Measurements from ENCODE around the gene DNAJB9.
"Not testable (repeated sequence)": the region's sequence is repeated elsewhere in the genome, so short reads cannot be mapped to it uniquely, and the experiment has no call there.

Gene DNAJB9

GRCh38 chr7:108537229-108537628 is 32.4 kb upstream of the DNAJB9 start (continued):
- TF ChIP-seq, protein P1, sequence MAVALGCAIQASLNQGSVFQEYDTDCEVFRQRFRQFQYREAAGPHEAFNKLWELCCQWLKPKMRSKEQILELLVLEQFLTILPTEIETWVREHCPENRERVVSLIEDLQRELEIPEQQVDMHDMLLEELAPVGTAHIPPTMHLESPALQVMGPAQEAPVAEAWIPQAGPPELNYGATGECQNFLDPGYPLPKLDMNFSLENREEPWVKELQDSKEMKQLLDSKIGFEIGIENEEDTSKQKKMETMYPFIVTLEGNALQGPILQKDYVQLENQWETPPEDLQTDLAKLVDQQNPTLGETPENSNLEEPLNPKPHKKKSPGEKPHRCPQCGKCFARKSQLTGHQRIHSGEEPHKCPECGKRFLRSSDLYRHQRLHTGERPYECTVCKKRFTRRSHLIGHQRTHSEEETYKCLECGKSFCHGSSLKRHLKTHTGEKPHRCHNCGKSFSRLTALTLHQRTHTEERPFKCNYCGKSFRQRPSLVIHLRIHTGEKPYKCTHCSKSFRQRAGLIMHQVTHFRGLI (tag by site-specific recombination; IDR thresholded peaks at IDR 0.05), result no peak
- no peak for TF ChIP-seq CTCF (tag by site-specific recombination; IDR thresholded peaks at IDR 0.05)
- no peak for TF ChIP-seq ZIC2 (tag by site-specific recombination; IDR thresholded peaks at IDR 0.05)
- TF ChIP-seq, protein P2, sequence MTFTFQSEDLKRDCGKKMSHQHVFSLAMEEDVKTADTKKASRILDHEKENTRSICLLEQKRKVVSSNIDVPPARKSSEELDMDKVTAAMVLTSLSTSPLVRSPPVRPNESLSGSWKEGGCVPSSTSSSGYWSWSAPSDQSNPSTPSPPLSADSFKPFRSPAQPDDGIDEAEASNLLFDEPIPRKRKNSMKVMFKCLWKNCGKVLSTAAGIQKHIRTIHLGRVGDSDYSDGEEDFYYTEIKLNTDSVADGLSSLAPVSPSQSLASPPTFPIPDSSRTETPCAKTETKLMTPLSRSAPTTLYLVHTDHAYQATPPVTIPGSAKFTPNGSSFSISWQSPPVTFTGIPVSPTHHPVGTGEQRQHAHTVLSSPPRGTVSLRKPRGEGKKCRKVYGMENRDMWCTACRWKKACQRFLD (tag by site-specific recombination; IDR thresholded peaks at IDR 0.05), result no peak
- TF ChIP-seq, protein P3, sequence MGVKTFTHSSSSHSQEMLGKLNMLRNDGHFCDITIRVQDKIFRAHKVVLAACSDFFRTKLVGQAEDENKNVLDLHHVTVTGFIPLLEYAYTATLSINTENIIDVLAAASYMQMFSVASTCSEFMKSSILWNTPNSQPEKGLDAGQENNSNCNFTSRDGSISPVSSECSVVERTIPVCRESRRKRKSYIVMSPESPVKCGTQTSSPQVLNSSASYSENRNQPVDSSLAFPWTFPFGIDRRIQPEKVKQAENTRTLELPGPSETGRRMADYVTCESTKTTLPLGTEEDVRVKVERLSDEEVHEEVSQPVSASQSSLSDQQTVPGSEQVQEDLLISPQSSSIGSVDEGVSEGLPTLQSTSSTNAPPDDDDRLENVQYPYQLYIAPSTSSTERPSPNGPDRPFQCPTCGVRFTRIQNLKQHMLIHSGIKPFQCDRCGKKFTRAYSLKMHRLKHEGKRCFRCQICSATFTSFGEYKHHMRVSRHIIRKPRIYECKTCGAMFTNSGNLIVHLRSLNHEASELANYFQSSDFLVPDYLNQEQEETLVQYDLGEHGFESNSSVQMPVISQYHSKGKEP (tag by site-specific recombination; IDR thresholded peaks at IDR 0.05), result no peak
- TF ChIP-seq, protein P4, sequence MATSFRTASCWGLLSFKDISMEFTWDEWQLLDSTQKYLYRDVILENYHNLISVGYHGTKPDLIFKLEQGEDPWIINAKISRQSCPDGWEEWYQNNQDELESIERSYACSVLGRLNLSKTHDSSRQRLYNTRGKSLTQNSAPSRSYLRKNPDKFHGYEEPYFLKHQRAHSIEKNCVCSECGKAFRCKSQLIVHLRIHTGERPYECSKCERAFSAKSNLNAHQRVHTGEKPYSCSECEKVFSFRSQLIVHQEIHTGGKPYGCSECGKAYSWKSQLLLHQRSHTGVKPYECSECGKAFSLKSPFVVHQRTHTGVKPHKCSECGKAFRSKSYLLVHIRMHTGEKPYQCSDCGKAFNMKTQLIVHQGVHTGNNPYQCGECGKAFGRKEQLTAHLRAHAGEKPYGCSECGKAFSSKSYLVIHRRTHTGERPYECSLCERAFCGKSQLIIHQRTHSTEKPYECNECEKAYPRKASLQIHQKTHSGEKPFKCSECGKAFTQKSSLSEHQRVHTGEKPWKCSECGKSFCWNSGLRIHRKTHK (tag by site-specific recombination; IDR thresholded peaks at IDR 0.05), result no peak
- no peak for TF ChIP-seq HOXA7 (CRISPR knock-in tag; IDR thresholded peaks at IDR 0.05; ENCODE audit: borderline replicate concordance)

DNA sequence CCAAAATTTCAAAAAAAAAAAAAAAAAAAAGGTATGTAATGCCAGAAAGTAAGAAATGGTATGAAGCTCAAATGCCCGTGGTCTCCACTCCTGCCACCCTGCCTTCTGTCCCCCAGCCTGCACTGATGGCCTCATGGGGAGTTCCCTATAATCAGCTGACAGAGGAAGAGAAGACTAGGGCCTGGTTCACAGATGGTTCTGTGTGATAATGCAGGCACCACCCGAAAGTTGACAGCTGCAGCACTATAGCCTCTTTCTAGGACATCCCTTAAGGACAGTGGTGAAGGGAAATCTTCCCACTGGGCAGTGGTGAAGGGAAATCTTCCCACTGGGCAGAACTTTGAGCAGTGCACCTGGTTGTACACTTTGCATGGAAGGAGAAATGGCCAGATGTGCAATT is 31.4 kb upstream of the DNAJB9 start:
- H3K27ac ChIP-seq (ENCODE audit: extremely low read depth, low read depth, low read length); H3K36me3 ChIP-seq (ENCODE audit: control insufficient read depth in 2 of 2, insufficient read depth in 1 of 2, low read length in 2 of 2); H3K9me3 ChIP-seq (ENCODE audit: control insufficient read depth, insufficient read depth, low read depth, low read length); POLR2A ChIA-PET; H3K4me1 ChIP-seq (ENCODE audit: control insufficient read depth, insufficient read depth, low read length); H3K4me3 ChIP-seq (ENCODE audit: low read depth, low read length): not testable (repeated sequence)
- CTCF ChIA-PET, result interaction anchor here (0.7 kb wide), 1 partner anchor 25 kb away, joined by 3 read pairs; no protein-coding TSS in a partner anchor

GRCh38 chr7:108538685-108539084 is 31.0 kb upstream of the DNAJB9 start:
- 0 out of 2 replicates have a peak, but pooled peaks have one; percentile 29 for TF ChIP-seq SCRT2 (tag by site-specific recombination; IDR thresholded peaks at IDR 0.05)
- H3K9me3 ChIP-seq (ENCODE audit: control insufficient read depth, insufficient read depth, low read depth, low read length); POLR2A ChIA-PET; H3K36me3 ChIP-seq (ENCODE audit: control insufficient read depth in 2 of 2, insufficient read depth in 1 of 2, low read length in 2 of 2); H3K4me1 ChIP-seq (ENCODE audit: control insufficient read depth, insufficient read depth, low read length); H3K27ac ChIP-seq (ENCODE audit: extremely low read depth, low read depth, low read length); H3K4me3 ChIP-seq (ENCODE audit: low read depth, low read length): not testable (repeated sequence)
- CTCF ChIA-PET, result interaction anchor here (0.7 kb wide), 1 partner anchor 25 kb away, joined by 3 read pairs; no protein-coding TSS in a partner anchor

- H3K4me3 ChIP-seq (ENCODE audit: low read depth, low read length), result no peak overlapping the region
- POLR2A ChIA-PET, result no interaction called here
- H3K4me1 ChIP-seq (ENCODE audit: control insufficient read depth, insufficient read depth, low read length), result no peaks in the 10 kb centered on the region
- H3K27ac ChIP-seq (ENCODE audit: extremely low read depth, low read depth, low read length), result no peak overlapping the region
- no peak for TF ChIP-seq ZNF777 (tag by site-specific recombination; IDR thresholded peaks at IDR 0.05; ENCODE audit: borderline replicate concordance)
- no peak for TF ChIP-seq ZEB2 (tag by site-specific recombination; IDR thresholded peaks at IDR 0.05)
- TF ChIP-seq ZNF654 (tag by site-specific recombination; IDR thresholded peaks at IDR 0.05; ENCODE audit: low read depth), result no peak
- TF ChIP-seq ZNF324 (tag by site-specific recombination; IDR thresholded peaks at IDR 0.05), result no peak
- no peak for TF ChIP-seq ZNF280D (tag by site-specific recombination; IDR thresholded peaks at IDR 0.05)
- no peak for TF ChIP-seq ZNF366 (tag by site-specific recombination; conservative IDR thresholded peaks at IDR 0.05)
- TF ChIP-seq GLIS1 (tag by site-specific recombination; IDR thresholded peaks at IDR 0.05), result no peak
- TF ChIP-seq ZNF548 (tag by site-specific recombination; IDR thresholded peaks at IDR 0.05), result no peak
- TF ChIP-seq ZNF561 (tag by site-specific recombination; IDR thresholded peaks at IDR 0.05; ENCODE audit: borderline replicate concordance), result no peak
- TF ChIP-seq ZNF350 (tag by site-specific recombination; IDR thresholded peaks at IDR 0.05), result no peak
- H3K9me3 ChIP-seq (ENCODE audit: control insufficient read depth, insufficient read depth, low read depth, low read length), result no peaks in the 10 kb centered on the region
- CTCF ChIA-PET, result no interaction called here
- no peaks in the 10 kb centered on the region for H3K36me3 ChIP-seq (ENCODE audit: control insufficient read depth in 2 of 2, insufficient read depth in 1 of 2, low read length in 2 of 2)
Observed at GRCh38 chr7:108541478-108541877, 28.2 kb upstream of the DNAJB9 start.
